Sigmoid colon (tissue), 4 donors: Measurements from ENCODE around the gene WFIKKN2.

Experiments used
- CTCF ChIP-seq, 4 experiments: fragments of 450-650 bp in 3 of 4; fragments of 200-600 bp in 1 of 4; IDR thresholded peaks; one replicate each; pipeline ENCODE4 v1.5.1; 2016 to 2019; ENCODE audit warnings: antibody characterized with exemption in 4 of 4, mild to moderate bottlenecking in 3 of 4, moderate library complexity in 2 of 4
- POLR2AphosphoS5 ChIP-seq, 4 donors: sonication (generic); formaldehyde crosslinking; IDR thresholded peaks; one replicate each; pipeline ENCODE4 v1.6.1; 2017; ENCODE audit warnings: antibody characterized with exemption in 4 of 4

GRCh38 chr17:50792132-50792531, 43.3 kb upstream of the WFIKKN2 start:
- TF ChIP-seq POLR2AphosphoS5 (IDR thresholded peaks at IDR 0.05) (no peak), CTCF (IDR thresholded peaks at IDR 0.05) (no peak)
